ENCODE measurements around the gene ZNF770. TPM values are rescaled to one million over a fixed set of nuclear protein-coding genes. Genes with fewer than 3 reads are reported as not detected.

Gene ZNF770
- total RNA-seq, 1 donor from 2014 or later, result 28.2 TPM

DNA sequence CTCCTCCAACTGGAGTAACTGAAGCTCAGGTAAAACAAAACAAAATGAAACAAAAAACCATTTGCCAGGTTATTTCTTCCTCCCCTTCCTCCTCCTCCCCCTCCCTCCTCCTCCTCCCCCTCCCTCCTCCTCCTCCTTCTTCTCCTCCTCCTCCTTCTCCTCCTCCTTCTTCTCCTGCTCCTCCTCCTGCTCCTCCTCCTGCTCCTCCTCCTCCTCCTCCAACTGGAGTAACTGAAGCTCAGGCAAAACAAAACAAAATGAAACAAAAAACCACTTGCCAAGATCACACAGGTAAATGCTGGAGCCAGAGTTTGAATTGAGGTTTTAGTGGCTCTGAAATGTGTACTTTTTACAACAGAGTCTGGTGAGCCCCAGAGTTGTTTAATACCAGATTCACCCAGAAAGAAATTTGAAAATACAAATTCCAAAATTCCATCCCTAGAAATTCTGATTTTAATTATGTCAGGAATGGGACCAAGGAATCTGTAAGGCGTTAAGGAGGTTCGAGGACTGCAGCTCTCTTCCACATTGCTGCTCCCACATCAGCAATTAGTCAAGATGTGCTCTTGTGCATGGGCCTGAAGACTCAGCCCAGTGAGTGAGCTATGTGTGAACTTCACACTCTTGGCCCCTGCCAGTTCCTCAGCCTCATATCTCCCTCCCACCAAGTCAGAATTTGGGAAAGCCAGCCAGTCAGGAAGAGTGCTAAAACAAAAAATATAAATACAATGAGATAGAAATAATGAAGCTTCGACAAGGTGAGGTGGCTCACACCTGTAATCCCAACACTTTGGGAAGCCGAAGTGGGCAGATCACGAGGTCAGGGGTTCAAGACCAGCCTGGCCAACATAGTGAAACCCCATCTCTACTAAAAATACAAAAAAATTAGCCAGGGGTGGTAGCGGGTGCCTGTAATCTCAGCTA lies 31.6 kb upstream of the ZNF770 start:
- Histone ChIP-seq H3K4me1 (peaks cover 7% of the 10 kb centered on the region), H3K27ac (no peak overlapping the region), H3K27me3 (no peaks in the 10 kb centered on the region), H3K4me3 (no peak overlapping the region), H3K9me3 (no peaks in the 10 kb centered on the region), H3K36me3 (no peaks in the 10 kb centered on the region)
- DNase-seq (ENCODE audit: extremely low spot score in 2 of 2), result no peak
- TF ChIP-seq CTCF (IDR thresholded peaks at IDR 0.05) (no peak), POLR2AphosphoS5 (IDR thresholded peaks at IDR 0.05; ENCODE audit: insufficient read depth in 1 of 2, low read depth in 1 of 2) (no peak), POLR2A (IDR thresholded peaks at IDR 0.05) (no peak)
- intact Hi-C loops (cut with DNase I), result no loop called here

DNA sequence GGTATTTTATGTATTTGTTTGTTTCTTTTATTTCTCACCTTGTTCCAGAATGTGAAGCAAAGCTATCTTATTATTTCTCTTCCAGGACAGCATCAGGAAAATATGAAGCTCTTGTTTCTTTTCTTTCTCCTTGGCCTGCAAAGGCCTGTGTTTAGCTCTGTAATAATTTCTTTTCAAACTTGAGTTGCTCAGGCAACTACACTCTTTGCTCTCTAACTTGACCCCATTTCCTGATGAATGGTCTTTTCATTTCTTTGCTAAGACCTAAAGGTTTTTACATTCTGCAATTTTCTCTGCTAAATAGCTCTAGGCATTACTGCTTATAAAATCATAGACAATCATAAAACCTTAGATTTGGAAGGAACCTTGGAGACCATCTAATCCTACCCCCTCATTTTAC lies 26.2 kb upstream of the ZNF770 start:
- Histone ChIP-seq H3K4me1 (no peaks in the 10 kb centered on the region), H3K27ac (no peak overlapping the region), H3K4me3 (no peak overlapping the region), H3K9me3 (no peaks in the 10 kb centered on the region), H3K27me3 (no peaks in the 10 kb centered on the region), H3K36me3 (no peaks in the 10 kb centered on the region)
- no peak for TF ChIP-seq POLR2A (IDR thresholded peaks at IDR 0.05)
- no peak for TF ChIP-seq POLR2AphosphoS5 (IDR thresholded peaks at IDR 0.05; ENCODE audit: insufficient read depth in 1 of 2, low read depth in 1 of 2)
- TF ChIP-seq CTCF (IDR thresholded peaks at IDR 0.05), result no peak
- no peak for DNase-seq (ENCODE audit: extremely low spot score in 2 of 2)
- intact Hi-C loops (cut with DNase I), result no loop called here

DNA sequence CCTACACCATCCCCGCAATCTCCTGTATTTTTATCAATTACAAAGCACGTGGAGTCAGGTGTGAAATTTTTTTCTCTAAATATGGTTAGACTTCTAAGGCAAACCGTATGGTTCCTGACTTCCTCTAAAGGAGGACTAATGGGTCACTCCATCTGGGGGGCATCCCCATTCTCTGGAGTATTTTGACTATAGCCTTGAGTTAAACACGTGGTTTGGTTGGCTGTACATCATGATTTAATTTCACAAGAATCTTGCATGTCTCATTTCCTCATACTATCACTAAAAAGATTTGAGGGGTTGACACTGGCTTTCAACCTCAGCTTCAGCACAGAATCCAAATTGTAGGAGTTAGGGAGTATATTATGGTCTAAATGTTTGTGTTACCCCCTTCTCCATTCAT lies 25.3 kb upstream of the ZNF770 start:
- Histone ChIP-seq H3K4me1 (no peaks in the 10 kb centered on the region), H3K36me3 (no peaks in the 10 kb centered on the region), H3K4me3 (no peak overlapping the region), H3K27ac (no peak overlapping the region), H3K9me3 (no peaks in the 10 kb centered on the region), H3K27me3 (no peaks in the 10 kb centered on the region)
- TF ChIP-seq POLR2A (IDR thresholded peaks at IDR 0.05) (no peak), CTCF (IDR thresholded peaks at IDR 0.05) (no peak), POLR2AphosphoS5 (IDR thresholded peaks at IDR 0.05; ENCODE audit: insufficient read depth in 1 of 2, low read depth in 1 of 2) (no peak)
- DNase-seq (ENCODE audit: extremely low spot score in 2 of 2), result no peak
- intact Hi-C loops (cut with DNase I), result no loop called here

GRCh38 chr15:35007397-35007796 lies 19.3 kb upstream of the ZNF770 start:
- no peaks in the 10 kb centered on the region for H3K4me1 ChIP-seq
- H3K9me3 ChIP-seq, result no peaks in the 10 kb centered on the region
- no peak overlapping the region for H3K27ac ChIP-seq
- H3K27me3 ChIP-seq, result no peaks in the 10 kb centered on the region
- intact Hi-C loops (cut with DNase I), result no loop called here
- H3K36me3 ChIP-seq, result no peaks in the 10 kb centered on the region
- no peak for DNase-seq (ENCODE audit: extremely low spot score in 2 of 2)
- H3K4me3 ChIP-seq, result no peak overlapping the region
- TF ChIP-seq POLR2A (IDR thresholded peaks at IDR 0.05) (no peak), CTCF (IDR thresholded peaks at IDR 0.05) (no peak), POLR2AphosphoS5 (IDR thresholded peaks at IDR 0.05; ENCODE audit: insufficient read depth in 1 of 2, low read depth in 1 of 2) (no peak)

- Histone ChIP-seq H3K4me1 (no peaks in the 10 kb centered on the region), H3K27me3 (no peaks in the 10 kb centered on the region), H3K4me3 (no peak overlapping the region), H3K27ac (no peak overlapping the region), H3K9me3 (no peaks in the 10 kb centered on the region), H3K36me3 (no peaks in the 10 kb centered on the region)
- TF ChIP-seq CTCF (IDR thresholded peaks at IDR 0.05) (no peak), POLR2A (IDR thresholded peaks at IDR 0.05) (no peak), POLR2AphosphoS5 (IDR thresholded peaks at IDR 0.05; ENCODE audit: insufficient read depth in 1 of 2, low read depth in 1 of 2) (no peak)
- intact Hi-C loops (cut with DNase I), result no loop called here
- DNase-seq (ENCODE audit: extremely low spot score in 2 of 2), result no peak
Measured at GRCh38 chr15:35005933-35006332, 17.8 kb upstream of the ZNF770 start.

Measured in vagina (tissue), 2 donors.